ENCODE results near the gene FOXQ1.

GRCh38 chr6:1310628-1311399 is 1.1 kb upstream of the FOXQ1 start:
- TF ChIP-seq CTCF (IDR thresholded peaks at IDR 0.05) (no peak), POLR2AphosphoS5 (IDR thresholded peaks at IDR 0.05; ENCODE audit: insufficient read depth in 1 of 2, low read depth in 1 of 2) (no peak)
